Esophagus muscularis mucosa (tissue), 4 donors: ENCODE data around the gene ECPAS. TPM values are rescaled to one million over a fixed set of nuclear protein-coding genes. Genes with fewer than 3 reads are reported as not detected.
"Not testable (repeated sequence)": the region's sequence is repeated elsewhere in the genome, so short reads cannot be mapped to it uniquely, and the experiment has no call there.

ENCODE experiments used
- DNase-seq: peaks from one replicate; pipeline ENCODE4 v3.0.0-alpha.2; 2017; ENCODE audit errors: extremely low spot score
- H3K27ac ChIP-seq, 4 donors: fragments of 200-600 bp; sonication (generic); replicated peaks in 1 of 4; 1 replicate in 3 of 4; 2 replicates in 1 of 4; pipeline ENCODE4 v1.5.1; 2016 to 2019; ENCODE audit warnings: mild to moderate bottlenecking in 1 of 4
- H3K27me3 ChIP-seq, 4 donors: fragments of 200-600 bp; sonication (generic); one replicate each; pipeline versions ENCODE4 v1.5.1 to v1.6.0; 2016 to 2019
- H3K36me3 ChIP-seq, 4 donors: fragments of 200-600 bp; sonication (generic); one replicate each; pipeline ENCODE4 v1.5.1; 2016 to 2019
- H3K4me1 ChIP-seq, 4 donors: fragments of 200-600 bp; sonication (generic); one replicate each; pipeline ENCODE4 v1.5.1; 2016 to 2019
- H3K4me3 ChIP-seq, 4 donors: fragments of 200-600 bp; sonication (generic); 1 replicate in 2 of 4; 2 replicates in 2 of 4; pipeline ENCODE4 v1.5.1; 2016 to 2019; ENCODE audit warnings: mild to moderate bottlenecking in 4 of 4, moderate library complexity in 1 of 4
- H3K9me3 ChIP-seq, 4 donors: fragments of 200-600 bp; sonication (generic); 1 replicate in 3 of 4; 2 replicates in 1 of 4; pipeline ENCODE4 v1.5.1; 2016 to 2019
- CTCF ChIP-seq, 3 experiments: fragments of 200-600 bp in 2 of 3; fragments of 450-650 bp in 1 of 3; sonication (generic) in 2 of 3; IDR thresholded peaks; one replicate each; pipeline ENCODE4 v1.5.1; 2017 to 2019; ENCODE audit warnings: antibody characterized with exemption in 3 of 3, mild to moderate bottlenecking in 2 of 3, moderate library complexity in 1 of 3
- EP300 ChIP-seq: sonication (generic); formaldehyde crosslinking; IDR thresholded peaks from one replicate; pipeline ENCODE4 v1.6.1; 2017; ENCODE audit warnings: antibody characterized with exemption
- POLR2A ChIP-seq: fragments of 450-650 bp; IDR thresholded peaks from one replicate; pipeline ENCODE4 v1.6.1; 2017; ENCODE audit warnings: antibody characterized with exemption, moderate library complexity, mild to moderate bottlenecking, low read depth
- POLR2AphosphoS5 ChIP-seq, 2 donors: sonication (generic); formaldehyde crosslinking; IDR thresholded peaks; one replicate each; pipeline ENCODE4 v1.6.1; 2017; ENCODE audit warnings: antibody characterized with exemption in 2 of 2
- WGBS: methylation state at CpG from one replicate; pipeline ENCODE4 v1.1.5; 2018; 5-methylcytosine and 5-hydroxymethylcytosine counted together
- intact Hi-C: fragments of 100-400 bp; cut with DNase I; formaldehyde crosslinking; loops from one replicate; pipeline ENCODE4 v1.15.1; 2023
- total RNA-seq, 4 donors: library from RNA; depleted of rRNA; stranded (reverse); fragments of >200 nt; gene quantifications; one replicate each; pipeline versions ENCODE4 v1.1.0 to v1.2.1, GENCODE V29; 2016

Gene ECPAS
- total RNA-seq, 4 donors from 2014 or later, result 72.9 to 89.3 (median 80.6) TPM

DNA sequence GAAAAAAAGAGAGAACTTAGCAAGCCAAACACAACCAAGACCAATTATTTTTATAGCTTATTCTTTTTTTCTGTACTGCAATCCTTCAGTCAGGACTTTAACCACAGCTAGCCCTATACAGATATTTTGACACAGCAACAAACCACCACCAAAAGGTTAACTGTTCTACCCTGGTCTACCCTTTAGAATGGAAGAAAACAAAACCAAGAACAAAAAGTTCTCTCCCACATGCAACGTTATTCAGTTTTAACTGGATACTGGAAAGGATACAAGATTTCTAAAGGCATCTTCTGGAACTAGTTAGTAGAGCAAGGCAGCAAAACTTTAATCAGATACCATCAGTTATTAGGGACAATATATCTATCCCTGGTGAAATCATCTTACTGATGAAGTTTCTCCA lies 32.6 kb downstream of the ECPAS start:
- no peak for DNase-seq
- TF ChIP-seq POLR2AphosphoS5 (IDR thresholded peaks at IDR 0.05) (no peak), EP300 (no peak), POLR2A (no peak), CTCF (IDR thresholded peaks at IDR 0.05) (no peak)
- 33% methylated on average over 1 of the region's 1 CpG for WGBS
- H3K27me3 ChIP-seq, result no peaks in the 10 kb centered on the region
- no peak overlapping the region for H3K27ac ChIP-seq
- peaks cover 0 to 10% (median under 1%) of the 10 kb centered on the region in 4 donors for H3K36me3 ChIP-seq
- no peaks in the 10 kb centered on the region for H3K9me3 ChIP-seq
- no peak overlapping the region for H3K4me3 ChIP-seq
- intact Hi-C loops, result no loop called here
- H3K4me1 ChIP-seq, result peaks cover 26 to 68% (median 59%) of the 10 kb centered on the region in 4 donors

DNA sequence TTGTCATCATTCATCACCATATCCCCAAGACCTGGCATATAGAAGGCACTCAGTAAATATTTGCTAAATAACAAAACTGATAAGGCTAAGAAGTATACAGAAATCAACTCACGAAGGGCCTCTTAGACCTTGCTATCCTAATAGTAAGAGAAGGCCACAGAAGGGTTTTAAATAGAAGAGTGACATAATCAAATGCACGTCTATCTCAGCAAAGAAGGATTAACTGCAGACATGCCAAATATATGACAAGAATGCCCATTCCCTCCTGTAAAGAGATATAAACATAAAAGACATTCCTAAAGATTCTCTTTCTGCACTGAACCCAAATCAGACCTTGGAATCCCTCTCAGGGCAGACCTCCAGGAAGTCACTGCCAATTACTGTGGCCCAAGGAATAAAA lies 34.1 kb downstream of the ECPAS start:
- Histone ChIP-seq H3K36me3 (peaks cover 0 to 18% (median 9%) of the 10 kb centered on the region in 4 donors), H3K4me3 (no peak overlapping the region), H3K27ac (no peak overlapping the region), H3K4me1 (peaks cover 22 to 53% (median 45%) of the 10 kb centered on the region in 4 donors), H3K27me3 (no peaks in the 10 kb centered on the region), H3K9me3 (no peaks in the 10 kb centered on the region)
- TF ChIP-seq EP300 (no peak), CTCF (IDR thresholded peaks at IDR 0.05) (no peak), POLR2A (no peak), POLR2AphosphoS5 (IDR thresholded peaks at IDR 0.05) (no peak)
- 46% methylated on average over 2 of the region's 2 CpGs for WGBS
- intact Hi-C loops, result no loop called here
- DNase-seq, result no peak

DNA sequence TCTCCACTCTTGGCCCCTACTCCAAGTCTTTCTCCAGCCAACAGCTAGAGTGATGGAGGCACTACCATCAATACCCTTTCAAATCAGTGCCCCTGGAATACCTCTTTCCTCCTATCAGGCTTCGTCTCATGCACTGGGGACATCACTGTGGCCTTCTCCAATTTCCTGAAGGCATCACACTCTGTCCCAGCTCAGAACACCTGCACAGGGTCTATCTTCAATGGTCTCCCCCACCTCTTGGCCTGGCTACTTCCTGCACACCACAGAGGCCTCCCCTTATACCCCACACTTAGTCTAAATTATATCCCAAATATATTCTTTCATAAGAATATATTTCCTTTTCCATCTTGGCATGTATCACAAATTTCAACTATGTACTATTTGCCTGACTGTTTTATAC lies 34.5 kb downstream of the ECPAS start:
- intact Hi-C loops, result no loop called here
- TF ChIP-seq EP300 (no peak), POLR2AphosphoS5 (IDR thresholded peaks at IDR 0.05) (no peak), CTCF (IDR thresholded peaks at IDR 0.05) (no peak), POLR2A (no peak)
- Histone ChIP-seq H3K9me3 (no peaks in the 10 kb centered on the region), H3K4me3 (no peak overlapping the region), H3K27ac (no peak overlapping the region), H3K27me3 (no peaks in the 10 kb centered on the region), H3K36me3 (peaks cover 0 to 19% (median 10%) of the 10 kb centered on the region in 4 donors), H3K4me1 (peaks cover 22 to 51% (median 42%) of the 10 kb centered on the region in 4 donors)
- WGBS, result 93% methylated on average over 1 of the region's 1 CpG
- DNase-seq, result no peak

GRCh38 chr9:111445799-111446198 lies 38.4 kb downstream of the ECPAS start:
- peaks cover 0 to 48% (median 31%) of the 10 kb centered on the region in 4 donors for H3K36me3 ChIP-seq
- H3K4me1 ChIP-seq, result peaks cover 6 to 13% (median 13%) of the 10 kb centered on the region in 4 donors
- DNase-seq, intact Hi-C loops, H3K27ac ChIP-seq, H3K4me3 ChIP-seq, H3K9me3 ChIP-seq, H3K27me3 ChIP-seq: not testable (repeated sequence)
- 100% methylated on average over 1 of the region's 1 CpG for WGBS

GRCh38 chr9:111443454-111443853 lies 40.7 kb downstream of the ECPAS start:
- Histone ChIP-seq H3K9me3 (no peaks in the 10 kb centered on the region), H3K4me1 (no peaks in the 10 kb centered on the region), H3K4me3 (no peak overlapping the region), H3K36me3 (peaks cover 13 to 71% (median 44%) of the 10 kb centered on the region in 4 donors), H3K27me3 (no peaks in the 10 kb centered on the region), H3K27ac (no peak overlapping the region)
- DNase-seq, result no peak
- 92% methylated on average over 4 of the region's 4 CpGs for WGBS
- intact Hi-C loops, result no loop called here
- TF ChIP-seq POLR2AphosphoS5 (IDR thresholded peaks at IDR 0.05) (no peak), CTCF (IDR thresholded peaks at IDR 0.05) (no peak), EP300 (no peak)
